CD14-positive monocyte (primary cell): ENCODE measurements around the gene WBP11. TPM values are rescaled to one million over a fixed set of nuclear protein-coding genes. Genes with fewer than 3 reads are reported as not detected.

Experiments
- DNase-seq, 3 donors: peaks; one replicate each; pipeline ENCODE4 v3.0.0-alpha.2; 2011 to 2022
- H2AFZ ChIP-seq: 2 replicates; pipeline ENCODE4 v1.6.0; 2012; ENCODE audit warnings: mild to moderate bottlenecking, low read depth, low read length, inconsistent platforms; ENCODE audit not compliant: insufficient read depth, poor library complexity, severe bottlenecking
- H3K27ac ChIP-seq, 2 donors: 1 replicate in 1 of 2; 2 replicates in 1 of 2; pipeline ENCODE4 v1.5.1; 2012 to 2013; ENCODE audit warnings: low read length in 2 of 2, control low read depth in 1 of 2, inconsistent platforms in 1 of 2, low read depth in 1 of 2, mild to moderate bottlenecking in 1 of 2
- H3K27me3 ChIP-seq, 2 donors: one replicate each; pipeline versions ENCODE4 v1.6.0 to v1.6.1; 2011 to 2013; ENCODE audit warnings: low read length in 2 of 2; ENCODE audit not compliant: control insufficient read depth in 2 of 2, insufficient read depth in 2 of 2
- H3K36me3 ChIP-seq, 2 donors: replicated peaks in 1 of 2; 1 replicate in 1 of 2; 2 replicates in 1 of 2; pipeline versions ENCODE4 v1.5.1 to v1.6.1; 2012 to 2013; ENCODE audit warnings: low read length in 2 of 2, control low read depth in 1 of 2, inconsistent platforms in 1 of 2, mild to moderate bottlenecking in 1 of 2; ENCODE audit not compliant: insufficient read depth in 2 of 2, control insufficient read depth in 1 of 2
- H3K4me1 ChIP-seq, 2 donors: 1 replicate in 1 of 2; 2 replicates in 1 of 2; pipeline versions ENCODE4 v1.5.1 to v1.6.1; 2012 to 2013; ENCODE audit warnings: low read length in 2 of 2, control low read depth in 1 of 2, inconsistent platforms in 1 of 2, mild to moderate bottlenecking in 1 of 2, moderate library complexity in 1 of 2; ENCODE audit not compliant: insufficient read depth in 2 of 2, control insufficient read depth in 1 of 2
- H3K4me2 ChIP-seq: replicated peaks from 2 replicates; pipeline ENCODE3; 2012; ENCODE audit warnings: low read length, moderate library complexity, mild to moderate bottlenecking; ENCODE audit not compliant: poor library complexity, severe bottlenecking; ENCODE audit errors: extremely low read depth
- H3K4me3 ChIP-seq, 3 experiments: fragments of 200-600 bp in 1 of 3; sonication (generic) in 1 of 3; replicated peaks in 1 of 3; 1 replicate in 2 of 3; 2 replicates in 1 of 3; pipeline ENCODE4 v1.5.1; 2011 to 2013; ENCODE audit warnings: low read length in 3 of 3, mild to moderate bottlenecking in 3 of 3, control low read depth in 2 of 3, low read depth in 2 of 3, inconsistent platforms in 1 of 3, moderate library complexity in 1 of 3
- H3K79me2 ChIP-seq: 2 replicates; pipeline ENCODE4 v1.6.0; 2012; ENCODE audit warnings: mild to moderate bottlenecking, control low read depth, inconsistent platforms, low read length, moderate library complexity; ENCODE audit not compliant: insufficient read depth
- H3K9ac ChIP-seq: 2 replicates; pipeline ENCODE4 v1.6.0; 2017; ENCODE audit warnings: low read length, mild to moderate bottlenecking; ENCODE audit not compliant: insufficient read depth, poor library complexity, severe bottlenecking
- H3K9me3 ChIP-seq, 2 donors: replicated peaks in 1 of 2; 1 replicate in 1 of 2; 2 replicates in 1 of 2; pipeline versions ENCODE4 v1.5.1 to v1.6.1; 2012 to 2013; ENCODE audit warnings: low read length in 2 of 2, control low read depth in 1 of 2; ENCODE audit not compliant: control insufficient read depth in 1 of 2, insufficient read depth in 1 of 2
- H4K20me1 ChIP-seq: 2 replicates; pipeline ENCODE4 v1.6.0; 2012; ENCODE audit warnings: mild to moderate bottlenecking, low read length, control low read depth, moderate library complexity; ENCODE audit not compliant: insufficient read depth
- H3K27ac Mint-ChIP-seq, 7 donors: one replicate each; pipeline ENCODE4 v1.8.0; 2020; ENCODE audit warnings: mild to moderate bottlenecking in 7 of 7, mixed read lengths in 7 of 7, moderate library complexity in 6 of 7, inconsistent platforms in 2 of 7
- H3K27me3 Mint-ChIP-seq, 3 donors: one replicate each; pipeline ENCODE4 v1.8.0; 2021 to 2022; ENCODE audit warnings: low read depth in 3 of 3, mild to moderate bottlenecking in 3 of 3, mixed read lengths in 3 of 3, moderate library complexity in 3 of 3, inconsistent platforms in 1 of 3
- H3K36me3 Mint-ChIP-seq, 2 donors: one replicate each; pipeline ENCODE4 v1.8.0; 2020; ENCODE audit warnings: mixed read lengths in 2 of 2, inconsistent platforms in 1 of 2, mild to moderate bottlenecking in 1 of 2
- H3K4me1 Mint-ChIP-seq: one replicate; pipeline ENCODE4 v1.8.0; 2020; ENCODE audit warnings: mild to moderate bottlenecking, mixed read lengths
- H3K4me3 Mint-ChIP-seq, 2 donors: one replicate each; pipeline ENCODE4 v1.8.0; 2020; ENCODE audit warnings: mild to moderate bottlenecking in 2 of 2, mixed read lengths in 2 of 2, moderate library complexity in 1 of 2
- H3K9me3 Mint-ChIP-seq, 7 donors: one replicate each; pipeline ENCODE4 v1.8.0; 2020 to 2022; ENCODE audit warnings: mixed read lengths in 7 of 7, mild to moderate bottlenecking in 6 of 7, moderate library complexity in 6 of 7, inconsistent platforms in 2 of 7
- CTCF ChIP-seq: fragments of 200-600 bp; IDR thresholded peaks from one replicate; pipeline ENCODE4 v1.8.0; 2022; ENCODE audit warnings: antibody characterized with exemption, mild to moderate bottlenecking
- WGBS: methylation state at CpG from one replicate; pipeline ENCODE4 v1.1.5; 2013; ENCODE audit warnings: missing lambda C conversion rate; ENCODE audit not compliant: insufficient coverage; 5-methylcytosine and 5-hydroxymethylcytosine counted together
- intact Hi-C, 2 donors: fragments of 100-400 bp; cut with micrococcal nuclease; formaldehyde crosslinking; loops; one replicate each; pipeline versions ENCODE4 v1.15.0 to v1.15.1; 2023
- polyA plus RNA-seq, 3 donors: library from polyadenylated mRNA; depleted of rRNA in 1 of 3; unstranded in 2 of 3; stranded (reverse) in 1 of 3; fragments of 300-500 nt in 2 of 3; fragments of >200 nt in 1 of 3; fragmentation: Illumina TruSeq in 2 of 3; gene quantifications; 1 replicate in 2 of 3; 2 replicates in 1 of 3; pipeline ENCODE4 v1.2.3, GENCODE V29; 2012 to 2021

WBP11 gene
- polyA plus RNA-seq, 3 donors: 20.5 to 46.2 (median 29.2) TPM

- Histone ChIP-seq H3K4me2 (no peak overlapping the region), H3K9me3 (no peaks in the 10 kb centered on the region), H3K79me2 (no peaks in the 10 kb centered on the region), H3K27me3 (no peaks in the 10 kb centered on the region), H3K9ac (no peak overlapping the region), H3K4me3 (no peak overlapping the region), H3K27ac (no peak overlapping the region), H2AFZ (no peak overlapping the region), H4K20me1 (no peaks in the 10 kb centered on the region), H3K4me1 (no peaks in the 10 kb centered on the region), H3K36me3 (no peaks in the 10 kb centered on the region)
- intact Hi-C loops: no loop called here
- H3K4me1 Mint-ChIP-seq: no peaks in the 10 kb centered on the region
- no peak for TF ChIP-seq CTCF
- H3K4me3 Mint-ChIP-seq: no peak overlapping the region
- H3K27ac Mint-ChIP-seq: no peak overlapping the region
- H3K36me3 Mint-ChIP-seq: no peaks in the 10 kb centered on the region
- no peak for DNase-seq
- peaks cover 0 to 2% (median 0%) of the 10 kb centered on the region in 7 donors for H3K9me3 Mint-ChIP-seq
- H3K27me3 Mint-ChIP-seq: peaks cover 0 to 12% (median 2%) of the 10 kb centered on the region in 3 donors
Observed at GRCh38 chr12:14825256-14825655, 22.0 kb upstream of the WBP11 start.

GRCh38 chr12:14824012-14824634, 20.8 kb upstream of the WBP11 start:
- Histone ChIP-seq H3K4me3 (no peak overlapping the region), H4K20me1 (no peaks in the 10 kb centered on the region), H3K36me3 (no peaks in the 10 kb centered on the region), H3K9me3 (no peaks in the 10 kb centered on the region), H2AFZ (no peak overlapping the region), H3K9ac (no peak overlapping the region), H3K27ac (no peak overlapping the region), H3K27me3 (no peaks in the 10 kb centered on the region), H3K79me2 (no peaks in the 10 kb centered on the region), H3K4me2 (no peak overlapping the region), H3K4me1 (no peaks in the 10 kb centered on the region)
- peaks cover 0 to 12% (median 5%) of the 10 kb centered on the region in 3 donors for H3K27me3 Mint-ChIP-seq
- no peaks in the 10 kb centered on the region for H3K4me1 Mint-ChIP-seq
- WGBS: no CpG with 5 or more reads among the region's 1 CpG
- intact Hi-C loops: no loop called here
- DNase-seq: no peak
- no peak for TF ChIP-seq CTCF
- H3K27ac Mint-ChIP-seq: no peak overlapping the region
- no peaks in the 10 kb centered on the region for H3K36me3 Mint-ChIP-seq
- H3K4me3 Mint-ChIP-seq: no peak overlapping the region
- H3K9me3 Mint-ChIP-seq: peaks cover 0 to 2% (median 0%) of the 10 kb centered on the region in 7 donors
